ENCODE results near the gene ZCRB1. TPM values are rescaled to one million over a fixed set of nuclear protein-coding genes. Genes with fewer than 3 reads are reported as not detected.

The ZCRB1 gene
- 55.9 to 67.6 TPM (median 59.1 TPM) in 5 replicates for total RNA-seq (2022; extraction: Qiagen RNA extraction)

GRCh38 chr12:42325653-42326474 lies at the start of gene ZCRB1, which contains the start of gene PPHLN1:
TSS of gene ZCRB1 (minus strand) at chr12:42326094. CDS start at chr12:42324102, 1,992 bp downstream.
TSS of gene PPHLN1 (plus strand) at chr12:42326167. CDS start at chr12:42335903, 9,736 bp downstream.

Other genes with a start within 250 kb of the ZCRB1 start
- gene GXYLT1, start 181.2 kb downstream of the ZCRB1 start, total RNA-seq (2022; extraction: Qiagen RNA extraction), result 12.2 to 14.6 TPM (median 13.7 TPM) in 5 replicates
- gene YAF2, start 87.8 kb downstream of the ZCRB1 start, total RNA-seq (2022; extraction: Qiagen RNA extraction), result 20.3 to 25.9 TPM (median 23.2 TPM) in 5 replicates
- 48.7 to 72.5 TPM (median 52.4 TPM) in 5 replicates for gene PPHLN1, start 73 bp upstream of the ZCRB1 start, total RNA-seq (2022; extraction: Qiagen RNA extraction)